Activated CD4-positive, alpha-beta T cell treated with anti-CD3 and anti-CD28 coated beads, Interleukin-2, amount 10 ng/mL, durations not matched to agents 24 days and 14 days (primary cell): ENCODE measurements around the gene ITPR2. TPM values are rescaled to one million over a fixed set of nuclear protein-coding genes. Genes with fewer than 3 reads are reported as not detected.

Source experiments
- DNase-seq: peaks from one replicate; pipeline ENCODE4 v3.0.0; 2022
- H3K27ac Mint-ChIP-seq: one replicate; pipeline ENCODE4 v1.8.0; 2022; ENCODE audit warnings: mild to moderate bottlenecking, mixed read lengths
- H3K27me3 Mint-ChIP-seq: one replicate; pipeline ENCODE4 v1.8.0; 2022; ENCODE audit warnings: mixed read lengths
- H3K36me3 Mint-ChIP-seq: one replicate; pipeline ENCODE4 v1.8.0; 2022; ENCODE audit warnings: low read depth, mild to moderate bottlenecking, mixed read lengths
- H3K4me1 Mint-ChIP-seq: one replicate; pipeline ENCODE4 v1.8.0; 2021; ENCODE audit warnings: mixed read lengths
- H3K4me3 Mint-ChIP-seq: one replicate; pipeline ENCODE4 v1.8.0; 2022; ENCODE audit warnings: mild to moderate bottlenecking, moderate library complexity, mixed read lengths
- H3K9me3 Mint-ChIP-seq: one replicate; pipeline ENCODE4 v1.8.0; 2021; ENCODE audit warnings: mixed read lengths
- intact Hi-C: fragments of 100-400 bp; cut with micrococcal nuclease; formaldehyde crosslinking; loops from one replicate; pipeline ENCODE4 v1.15.1; 2023
- total RNA-seq: library from RNA; stranded (reverse); gene quantifications from 2 replicates; pipeline ENCODE4 v1.2.3, GENCODE V29; 2022

Gene ITPR2
- total RNA-seq = 46.0 and 46.2 TPM in 2 replicates

DNA sequence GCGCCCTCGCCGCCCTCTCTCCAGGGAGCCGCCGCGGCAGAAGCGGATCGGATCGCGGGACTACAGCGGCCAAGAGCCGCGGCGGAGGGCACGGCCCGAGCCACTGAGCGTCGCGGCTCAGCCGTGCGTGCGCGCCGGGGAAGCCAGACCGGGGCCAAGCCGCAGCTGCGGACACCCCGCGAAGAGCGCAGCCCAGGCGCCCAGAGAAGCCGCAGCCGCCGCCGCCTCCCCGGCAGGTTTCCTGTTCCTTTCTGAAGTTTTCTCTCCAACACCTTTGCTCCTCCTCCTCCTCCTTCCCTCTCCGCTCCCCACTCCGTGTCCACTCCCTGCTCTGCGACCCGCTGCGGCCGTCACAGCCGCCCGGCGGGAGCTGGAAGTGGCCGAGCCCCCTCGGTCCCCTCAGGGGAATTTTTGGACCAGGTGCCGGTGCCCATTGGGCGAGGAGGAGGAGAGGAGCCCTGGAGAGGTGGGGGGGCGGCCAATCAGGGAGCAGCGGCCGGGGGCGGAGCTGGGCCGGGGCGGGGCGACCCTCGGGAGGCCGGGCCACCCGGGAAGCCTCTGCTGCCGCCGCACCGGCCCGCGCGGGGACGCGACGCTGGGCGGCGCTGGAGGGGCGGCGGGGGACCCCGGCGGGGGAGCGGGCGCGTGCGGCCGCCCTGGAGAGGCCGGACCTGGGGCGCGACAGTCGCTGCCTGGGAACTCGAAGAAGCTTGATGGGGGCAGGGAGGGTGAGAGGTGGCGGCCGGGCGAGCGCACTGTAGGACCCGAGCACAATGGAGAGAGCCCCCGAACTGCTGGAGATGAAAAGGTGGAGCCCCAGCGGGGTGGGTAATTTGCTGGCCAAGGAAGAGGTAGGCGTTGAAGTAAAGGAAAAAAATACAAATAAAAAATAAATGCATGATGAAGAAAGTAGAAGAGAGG, at the start of gene ITPR2:
Gene ITPR2 (minus strand): TSS at position 373 of the 921 bp plus-strand sequence. CDS start 413 bp downstream, outside the sequence.
- peak within 1 kb of the TSS; percentile 99 for H3K27ac Mint-ChIP-seq
- peaks cover 41% of the 10 kb centered on the region for H3K4me1 Mint-ChIP-seq
- peaks cover 16% of the 10 kb centered on the region for H3K36me3 Mint-ChIP-seq
- peak; percentile 97 for DNase-seq
- H3K4me3 Mint-ChIP-seq = peak within 1 kb of the TSS; percentile 100
- intact Hi-C loops = loop anchor here (1.0 to 10.0 kb wide), 7 partner anchors 20 to 877 kb away; partner anchors contain the start of genes FGFR1OP2, MRPS35 and TM7SF3
- H3K9me3 Mint-ChIP-seq = no peaks in the 10 kb centered on the region
- no peaks in the 10 kb centered on the region for H3K27me3 Mint-ChIP-seq

DNA sequence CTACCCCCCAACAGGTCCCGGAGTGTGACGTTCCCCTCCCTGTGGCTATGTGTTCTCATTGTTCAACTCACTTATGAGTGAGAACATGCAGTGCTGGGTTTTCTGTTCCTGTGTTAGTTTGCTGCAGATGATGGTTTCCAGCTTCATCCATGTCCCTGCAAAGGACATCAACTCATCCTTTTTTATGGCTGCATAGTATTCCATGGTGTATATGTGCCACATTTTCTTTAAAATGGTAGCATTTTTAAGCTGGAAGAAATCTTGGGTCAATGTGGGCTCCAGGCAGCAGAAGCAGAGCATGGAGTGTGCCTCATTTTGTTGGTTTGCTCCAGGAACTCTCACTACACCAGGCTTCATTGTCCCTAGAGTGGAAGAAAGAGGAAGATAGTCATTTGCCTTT, 47.6 kb upstream of the ITPR2 start:
- Mint-ChIP-seq H3K27me3 (peaks cover 18% of the 10 kb centered on the region), H3K36me3 (no peaks in the 10 kb centered on the region), H3K4me3 (no peak overlapping the region), H3K4me1 (peaks cover 13% of the 10 kb centered on the region), H3K27ac (no peak overlapping the region), H3K9me3 (no peaks in the 10 kb centered on the region)
- intact Hi-C loops = loop anchor here (10.0 kb wide), 1 partner anchor 46 kb away; the partner anchor contains the start of gene ITPR2
- DNase-seq = no peak

DNA sequence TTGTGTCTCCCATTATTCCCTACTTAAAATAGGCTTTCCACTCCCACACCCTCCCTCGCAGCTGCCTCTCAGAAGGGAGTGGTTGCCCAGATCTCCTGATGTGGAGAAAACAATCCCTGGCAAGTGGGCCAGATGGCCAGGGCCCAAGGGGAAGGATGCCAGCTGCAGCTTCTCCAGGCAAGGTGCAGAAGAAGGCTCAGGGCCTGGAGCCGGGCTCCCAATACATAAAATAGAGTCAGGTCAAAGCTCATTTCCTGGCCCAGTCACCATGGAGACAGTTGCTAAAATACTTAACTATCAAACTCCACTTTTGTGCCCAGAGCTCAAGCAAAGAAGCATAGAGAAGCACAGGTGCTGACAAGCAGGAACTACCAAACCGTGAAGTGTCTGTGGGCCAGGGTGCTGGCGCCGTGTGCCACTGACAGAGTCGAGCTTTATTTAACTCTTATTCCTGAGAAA, 45.7 kb upstream of the ITPR2 start:
- Mint-ChIP-seq H3K36me3 (no peaks in the 10 kb centered on the region), H3K27ac (no peak overlapping the region), H3K27me3 (peaks cover 15% of the 10 kb centered on the region), H3K9me3 (no peaks in the 10 kb centered on the region), H3K4me1 (no peaks in the 10 kb centered on the region), H3K4me3 (no peak overlapping the region)
- DNase-seq = no peak
- intact Hi-C loops = no loop called here

DNA sequence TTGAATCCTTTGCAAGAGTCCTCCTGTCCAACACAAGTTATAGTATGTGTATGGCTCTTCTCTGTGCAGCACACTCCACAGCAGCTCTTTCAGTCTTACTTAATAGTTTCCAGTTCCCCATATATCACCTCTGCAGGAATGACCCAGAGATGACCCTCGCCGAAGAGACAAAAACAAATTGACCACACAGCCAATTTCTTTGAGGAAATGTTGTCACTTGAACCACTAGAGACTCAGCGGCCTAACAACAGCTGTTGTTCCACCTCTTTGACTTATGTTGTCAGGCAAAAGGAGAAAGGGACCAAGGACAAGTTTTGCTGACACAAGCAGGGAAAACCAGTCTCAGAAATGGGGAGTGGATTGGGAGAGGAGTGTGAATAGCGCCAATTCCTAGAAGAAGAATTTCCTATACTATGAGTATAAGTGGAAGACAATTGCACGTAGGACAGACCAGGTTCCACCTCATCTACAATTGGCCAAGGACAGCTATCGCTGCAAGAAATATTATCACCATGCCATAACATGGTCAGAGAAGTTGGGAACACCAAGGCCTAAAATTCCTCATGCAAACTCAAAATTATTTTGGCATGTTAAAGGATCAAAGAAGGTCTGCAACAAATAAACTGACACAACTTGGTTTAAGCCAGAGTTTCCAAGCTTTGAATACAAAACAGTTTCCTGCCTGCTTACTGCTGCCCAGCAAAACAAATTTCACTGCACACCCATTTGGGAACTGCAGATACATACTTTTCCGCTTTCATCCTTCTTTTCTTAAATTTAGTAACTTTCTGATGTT, 41.7 kb upstream of the ITPR2 start:
- Mint-ChIP-seq H3K27ac (no peak overlapping the region), H3K9me3 (no peaks in the 10 kb centered on the region), H3K4me1 (peaks cover 9% of the 10 kb centered on the region), H3K4me3 (no peak overlapping the region), H3K36me3 (no peaks in the 10 kb centered on the region), H3K27me3 (peaks cover 6% of the 10 kb centered on the region)
- intact Hi-C loops = no loop called here
- DNase-seq = no peak

DNA sequence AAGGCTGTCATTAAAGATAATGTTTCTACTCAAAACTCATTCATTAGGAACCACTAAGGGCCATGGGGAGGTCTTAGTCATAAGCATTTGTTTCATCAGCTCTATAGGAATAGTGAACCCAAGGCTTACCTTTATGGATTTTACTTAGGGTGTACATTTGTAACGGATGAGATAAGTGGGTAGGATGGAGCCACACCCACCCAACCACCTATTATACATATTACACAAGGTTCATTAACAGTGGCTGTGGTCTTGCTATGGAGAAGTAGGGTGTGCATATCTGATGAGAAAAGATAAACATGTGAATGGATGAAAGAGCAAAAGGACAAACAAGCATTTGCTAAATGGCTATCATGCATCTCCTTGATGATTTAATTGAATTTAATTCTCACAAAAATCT, 39.6 kb upstream of the ITPR2 start:
- no peaks in the 10 kb centered on the region for H3K9me3 Mint-ChIP-seq
- peaks cover 6% of the 10 kb centered on the region for H3K27me3 Mint-ChIP-seq
- no peaks in the 10 kb centered on the region for H3K36me3 Mint-ChIP-seq
- no peak for DNase-seq
- no peak overlapping the region for H3K27ac Mint-ChIP-seq
- H3K4me1 Mint-ChIP-seq = peaks cover 11% of the 10 kb centered on the region
- H3K4me3 Mint-ChIP-seq = no peak overlapping the region
- intact Hi-C loops = no loop called here

DNA sequence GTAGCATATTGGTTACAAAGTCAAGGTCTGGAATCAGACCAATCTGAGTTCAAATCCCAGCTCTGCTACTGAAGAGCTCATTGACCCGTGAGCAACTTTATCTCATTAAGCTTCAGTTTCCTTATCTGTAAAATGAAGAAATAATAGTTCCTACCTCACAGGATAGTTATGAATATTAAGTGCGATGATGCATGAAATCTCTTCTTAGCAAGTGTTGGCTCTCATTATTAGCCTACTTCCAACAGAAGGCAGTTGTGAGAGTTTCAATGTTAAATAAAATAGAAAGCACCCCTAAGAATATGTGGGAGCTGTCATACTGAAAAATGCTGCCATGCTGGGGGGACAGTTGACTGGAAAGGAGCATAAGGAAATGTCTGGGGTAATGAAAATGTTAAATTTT, 39.0 kb upstream of the ITPR2 start:
- H3K4me1 Mint-ChIP-seq = peaks cover 17% of the 10 kb centered on the region
- no peak overlapping the region for H3K4me3 Mint-ChIP-seq
- intact Hi-C loops = no loop called here
- H3K27me3 Mint-ChIP-seq = peaks cover 6% of the 10 kb centered on the region
- no peaks in the 10 kb centered on the region for H3K36me3 Mint-ChIP-seq
- DNase-seq = no peak
- H3K27ac Mint-ChIP-seq = no peak overlapping the region
- no peaks in the 10 kb centered on the region for H3K9me3 Mint-ChIP-seq

DNA sequence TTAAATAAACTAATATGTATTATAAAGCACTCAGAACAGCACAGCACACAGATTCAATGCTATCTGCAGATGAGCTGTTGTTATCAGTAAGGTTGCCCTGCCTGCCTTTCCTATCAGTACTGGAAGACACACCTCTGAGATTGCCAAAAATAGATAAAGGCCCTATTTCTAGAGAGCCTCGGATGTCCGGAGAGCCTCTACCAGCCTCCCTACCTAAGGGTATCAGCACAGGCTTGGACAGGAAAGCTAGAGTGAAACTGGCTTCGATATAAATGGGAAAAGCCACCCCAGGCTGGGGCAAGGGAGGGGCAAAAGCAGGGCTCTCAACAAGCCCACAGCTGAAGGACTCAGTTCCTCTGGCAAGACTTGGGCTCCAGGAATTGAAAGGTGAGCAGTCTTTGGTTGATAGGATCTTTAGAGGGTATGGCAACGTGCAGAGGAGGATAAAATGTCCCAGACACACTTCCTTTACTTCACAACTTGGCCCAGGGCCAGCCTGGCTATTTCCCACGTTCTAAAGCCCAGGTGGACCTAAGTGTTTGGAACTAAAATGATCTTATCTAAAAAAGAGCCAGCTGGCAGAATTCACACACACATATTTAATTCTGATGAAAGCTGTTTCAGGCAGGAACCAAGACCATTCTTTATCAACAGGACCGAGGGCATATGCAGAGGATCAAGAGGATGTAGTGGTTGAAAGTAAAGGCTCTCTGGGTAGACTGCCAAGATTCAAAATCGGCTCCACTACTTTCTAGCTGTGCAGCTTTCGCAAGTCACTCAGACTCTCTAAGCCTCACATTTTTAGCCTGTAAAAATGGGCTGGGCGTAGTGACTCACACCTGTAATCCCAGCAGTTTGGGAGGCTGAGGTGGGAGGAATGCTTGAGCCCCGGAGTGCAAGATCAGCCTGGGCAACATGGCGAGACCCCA, 37.8 kb upstream of the ITPR2 start:
- no peaks in the 10 kb centered on the region for H3K9me3 Mint-ChIP-seq
- no peak overlapping the region for H3K4me3 Mint-ChIP-seq
- peaks cover 6% of the 10 kb centered on the region for H3K27me3 Mint-ChIP-seq
- DNase-seq = no peak
- intact Hi-C loops = no loop called here
- H3K36me3 Mint-ChIP-seq = no peaks in the 10 kb centered on the region
- no peak overlapping the region for H3K27ac Mint-ChIP-seq
- peaks cover 25% of the 10 kb centered on the region for H3K4me1 Mint-ChIP-seq

DNA sequence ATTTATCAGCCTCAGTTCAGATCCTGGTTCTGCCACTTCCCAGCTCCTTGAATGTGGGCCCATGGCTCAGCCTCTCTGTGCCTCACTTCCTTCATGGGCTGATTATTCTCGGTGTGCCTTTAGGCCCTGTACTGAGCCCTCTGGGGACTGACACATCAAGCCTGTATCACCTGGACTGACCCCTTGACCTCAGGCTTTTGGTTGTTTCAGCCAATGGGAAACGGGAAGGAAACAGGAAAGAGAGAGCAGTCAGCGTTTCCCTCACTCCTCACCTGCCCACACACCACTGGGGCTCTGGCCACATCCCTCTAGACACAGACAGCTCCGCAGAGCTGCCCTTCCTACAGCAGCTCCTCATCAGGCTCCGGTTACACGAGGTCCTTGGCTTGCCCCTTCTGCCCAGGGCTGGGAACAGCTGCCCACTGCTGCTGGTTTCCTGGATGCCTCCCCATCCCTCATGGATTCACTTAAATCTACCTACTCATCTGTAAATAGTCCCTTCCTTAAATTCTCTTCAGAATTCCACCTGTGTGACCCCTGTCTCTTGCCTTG, 37.0 kb upstream of the ITPR2 start:
- H3K27me3 Mint-ChIP-seq = peaks cover 6% of the 10 kb centered on the region
- no peak overlapping the region for H3K27ac Mint-ChIP-seq
- H3K4me1 Mint-ChIP-seq = peaks cover 25% of the 10 kb centered on the region
- H3K4me3 Mint-ChIP-seq = no peak overlapping the region
- no peak for DNase-seq
- no peaks in the 10 kb centered on the region for H3K9me3 Mint-ChIP-seq
- intact Hi-C loops = no loop called here
- H3K36me3 Mint-ChIP-seq = no peaks in the 10 kb centered on the region

DNA sequence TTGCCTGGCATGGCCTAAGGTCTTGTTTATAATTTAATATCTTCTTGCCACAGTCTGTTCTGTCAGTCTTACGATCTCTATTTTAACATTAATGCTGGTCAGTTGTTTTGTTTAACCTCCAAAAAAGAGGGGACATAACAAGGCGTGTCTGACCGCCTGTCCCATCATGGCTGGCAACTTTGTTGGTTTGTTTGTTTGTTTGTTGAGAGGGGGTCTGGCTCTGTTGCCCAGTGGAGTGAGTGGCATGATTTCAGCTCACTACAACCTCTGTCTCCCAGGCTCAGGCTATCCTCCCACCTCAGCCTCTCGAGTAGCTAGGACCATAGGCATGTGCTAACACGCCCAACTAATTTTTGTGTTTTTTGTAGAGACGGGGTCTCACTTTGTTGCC, 36.1 kb upstream of the ITPR2 start:
- no peak for DNase-seq
- no peaks in the 10 kb centered on the region for H3K9me3 Mint-ChIP-seq
- no peak overlapping the region for H3K4me3 Mint-ChIP-seq
- intact Hi-C loops = no loop called here
- H3K27me3 Mint-ChIP-seq = peaks cover 6% of the 10 kb centered on the region
- no peaks in the 10 kb centered on the region for H3K36me3 Mint-ChIP-seq
- peaks cover 25% of the 10 kb centered on the region for H3K4me1 Mint-ChIP-seq
- no peak overlapping the region for H3K27ac Mint-ChIP-seq

DNA sequence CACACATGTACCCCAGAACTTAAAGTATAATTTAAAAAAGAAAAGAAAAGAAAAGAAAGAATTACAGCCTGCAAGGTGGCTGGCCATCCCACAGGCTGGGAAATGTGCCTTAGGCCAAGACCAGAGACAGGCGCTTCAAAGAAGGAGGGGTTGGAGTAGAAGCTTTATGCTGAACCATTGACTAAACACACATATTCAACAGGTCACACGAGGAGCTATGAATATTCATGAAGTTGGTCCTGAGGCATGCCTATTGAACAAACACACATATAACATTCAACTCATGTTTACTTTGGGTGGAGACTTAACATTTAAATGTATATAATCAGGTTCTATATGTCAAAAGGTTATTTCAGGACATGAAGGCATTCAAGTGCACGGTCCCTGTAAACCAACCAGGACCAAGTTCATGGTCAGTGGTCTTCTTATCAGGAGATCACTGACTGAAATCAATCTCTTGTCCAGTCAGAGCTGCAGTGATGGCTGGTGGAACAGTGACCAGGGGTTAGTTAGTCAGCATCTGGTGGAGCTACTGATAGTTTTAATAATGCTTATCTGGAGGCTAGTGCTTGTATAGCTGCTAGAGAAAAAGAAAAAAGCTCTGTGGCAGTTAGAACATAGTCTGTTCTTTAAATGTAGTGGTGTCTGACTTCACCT, 35.6 kb upstream of the ITPR2 start:
- intact Hi-C loops = no loop called here
- no peak for DNase-seq
- no peak overlapping the region for H3K4me3 Mint-ChIP-seq
- H3K27ac Mint-ChIP-seq = no peak overlapping the region
- H3K4me1 Mint-ChIP-seq = peaks cover 25% of the 10 kb centered on the region
- no peaks in the 10 kb centered on the region for H3K9me3 Mint-ChIP-seq
- peaks cover 6% of the 10 kb centered on the region for H3K27me3 Mint-ChIP-seq
- H3K36me3 Mint-ChIP-seq = no peaks in the 10 kb centered on the region

DNA sequence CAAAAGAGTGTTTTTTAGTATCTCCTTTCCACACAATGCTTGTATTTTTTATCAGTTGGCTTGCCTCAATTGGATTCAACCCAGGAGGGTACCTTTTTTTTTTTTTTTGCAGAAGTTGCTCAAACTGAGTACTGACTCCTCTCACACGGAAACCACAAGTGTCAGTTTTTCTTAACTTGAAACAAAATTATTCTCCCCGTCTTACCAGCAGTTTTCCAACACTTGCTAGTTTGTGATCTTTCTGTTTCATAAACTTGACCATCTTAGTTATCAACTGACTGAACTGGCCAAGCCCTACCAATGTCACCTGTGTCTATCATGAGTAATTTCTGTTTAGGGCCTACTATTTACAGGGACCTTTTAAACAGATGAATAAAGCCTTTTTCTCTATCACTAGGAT, 34.1 kb upstream of the ITPR2 start:
- H3K4me3 Mint-ChIP-seq = peak overlapping the region; percentile 45
- H3K4me1 Mint-ChIP-seq = peaks cover 25% of the 10 kb centered on the region
- no peak for DNase-seq
- no peaks in the 10 kb centered on the region for H3K36me3 Mint-ChIP-seq
- H3K9me3 Mint-ChIP-seq = no peaks in the 10 kb centered on the region
- peaks cover 2% of the 10 kb centered on the region for H3K27me3 Mint-ChIP-seq
- intact Hi-C loops = loop anchor here (2.0 kb wide), 1 partner anchor 68 kb away; no protein-coding TSS in a partner anchor
- H3K27ac Mint-ChIP-seq = peak overlapping the region; percentile 12

DNA sequence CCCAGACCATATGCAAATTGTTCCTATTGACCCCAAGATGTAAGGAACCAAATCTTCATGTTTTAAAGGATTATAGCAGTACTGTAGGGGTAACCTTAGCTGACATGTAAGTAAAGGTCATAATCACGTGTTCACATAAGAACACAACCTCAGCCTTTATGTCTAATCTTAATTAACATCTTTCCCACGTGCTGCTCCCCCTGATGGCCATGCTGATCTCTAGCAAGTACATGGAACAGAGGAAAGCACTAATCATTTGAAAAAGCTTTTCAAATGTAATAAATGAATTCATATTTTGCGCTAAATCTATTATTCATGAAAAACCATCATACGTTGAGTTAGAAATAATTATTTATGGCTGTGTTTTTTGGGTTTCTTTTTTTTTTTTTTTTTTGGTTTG, 30.5 kb upstream of the ITPR2 start:
- peaks cover 18% of the 10 kb centered on the region for H3K27me3 Mint-ChIP-seq
- no peaks in the 10 kb centered on the region for H3K36me3 Mint-ChIP-seq
- DNase-seq = no peak
- no peak overlapping the region for H3K27ac Mint-ChIP-seq
- intact Hi-C loops = no loop called here
- no peak overlapping the region for H3K4me3 Mint-ChIP-seq
- H3K4me1 Mint-ChIP-seq = peaks cover 16% of the 10 kb centered on the region
- no peaks in the 10 kb centered on the region for H3K9me3 Mint-ChIP-seq
